ENCODE data around the gene C1orf53. TPM values are rescaled to one million over a fixed set of nuclear protein-coding genes. Genes with fewer than 3 reads are reported as not detected.
"Not testable (repeated sequence)": the region's sequence is repeated elsewhere in the genome, so short reads cannot be mapped to it uniquely, and the experiment has no call there.

The C1orf53 gene
- total RNA-seq, 1 donor from 2014 or later, result 4.9 TPM

GRCh38 chr1:197944485-197944884 lies 42.1 kb downstream of the C1orf53 start:
- ATAC-seq (no peak), DNase-seq (no peak)
- intact Hi-C loops (cut with micrococcal nuclease), result no loop called here

DNA sequence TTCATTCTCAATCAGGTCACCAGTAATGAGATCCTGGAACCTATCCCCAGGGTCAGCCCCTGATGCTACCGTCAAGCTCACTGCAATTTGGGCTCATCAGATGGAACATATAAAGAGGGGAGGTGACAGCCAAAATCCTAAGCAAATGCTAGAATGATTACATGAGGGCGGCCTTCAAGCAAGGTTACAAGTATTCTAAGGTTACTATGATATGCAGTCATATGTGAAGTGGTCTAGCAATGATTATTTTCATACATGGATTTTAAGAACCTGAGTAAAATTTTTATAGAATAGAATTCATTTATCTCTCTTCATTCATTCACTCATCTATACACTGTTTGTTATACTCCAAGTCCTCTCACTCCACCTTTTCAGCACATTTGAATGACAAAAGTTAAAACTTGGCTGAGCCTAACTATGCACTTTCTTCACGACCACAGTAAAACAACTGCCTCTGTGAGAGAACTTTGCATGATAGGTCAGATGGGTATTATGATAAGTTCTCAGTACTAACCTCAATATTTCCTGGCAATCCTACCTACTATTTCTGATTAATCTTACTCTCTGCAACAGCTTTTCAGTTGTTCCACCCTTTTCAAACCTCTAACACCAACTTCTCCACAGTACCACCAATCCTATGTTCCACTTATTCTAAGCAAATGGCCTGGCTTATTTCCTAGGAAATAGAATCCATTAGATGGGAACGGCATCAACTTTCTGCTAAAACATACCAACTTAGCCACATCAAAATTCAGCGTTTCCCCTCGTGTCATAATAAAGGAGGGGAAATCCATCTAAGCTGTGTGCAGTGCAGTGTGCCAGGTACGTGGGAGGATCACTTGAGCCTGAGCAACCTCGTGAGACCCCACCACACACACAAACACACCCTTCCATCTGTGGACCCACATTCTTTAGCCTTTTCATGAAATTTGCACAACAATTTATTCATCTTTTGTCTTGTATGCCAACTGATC lies 46.8 kb downstream of the C1orf53 start:
- intact Hi-C loops (cut with micrococcal nuclease), result no loop called here
- ATAC-seq (no peak), DNase-seq (no peak)

DNA sequence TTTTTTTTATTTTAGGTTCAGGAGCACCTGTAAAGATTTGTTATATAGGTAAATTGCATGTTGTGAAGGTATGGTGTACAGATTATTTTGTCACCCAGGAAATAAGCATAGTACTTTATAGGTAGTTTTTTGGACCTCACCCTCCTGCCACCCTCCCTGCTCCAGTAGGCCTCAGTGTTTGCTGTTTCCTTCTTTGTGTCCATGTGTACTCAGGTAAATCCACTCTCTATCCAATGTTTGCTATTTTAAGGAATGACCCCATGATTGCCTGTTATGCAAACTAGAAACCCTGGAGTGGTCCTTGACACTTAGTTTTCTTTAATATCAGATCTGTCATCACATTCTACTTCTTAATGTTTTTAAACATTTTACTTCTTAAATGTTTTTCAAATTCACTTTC lies 48.7 kb downstream of the C1orf53 start:
- DNase-seq, result no peak
- no peak for ATAC-seq
- intact Hi-C loops (cut with micrococcal nuclease), result no loop called here

GRCh38 chr1:197951617-197952175 lies 49.3 kb downstream of the C1orf53 start:
- ATAC-seq (no peak), DNase-seq (no peak)
- intact Hi-C loops (cut with micrococcal nuclease), result no loop called here

DNA sequence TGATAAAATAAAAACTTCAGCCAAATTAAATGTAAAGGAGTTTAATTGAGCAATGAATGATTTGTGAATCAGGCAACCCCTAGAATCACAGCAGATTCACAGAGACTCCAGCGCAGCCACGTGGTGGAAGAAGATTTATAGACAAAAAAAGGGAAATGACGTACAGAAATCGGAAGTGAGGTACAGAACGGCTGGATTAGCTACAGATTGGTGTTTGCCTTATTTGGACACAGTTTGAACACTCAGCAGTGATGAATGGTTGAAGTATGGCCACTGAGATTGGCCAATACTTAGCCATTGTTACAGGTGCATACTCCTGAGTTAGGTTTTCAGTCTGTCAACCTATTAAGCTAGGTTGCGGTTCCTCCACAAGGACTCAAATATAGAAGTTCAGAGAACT lies 51.0 kb downstream of the C1orf53 start:
- DNase-seq; intact Hi-C loops (cut with micrococcal nuclease); ATAC-seq: not testable (repeated sequence)

- DNase-seq (no peak), ATAC-seq (no peak)
- intact Hi-C loops (cut with micrococcal nuclease), result no loop called here
Measured at GRCh38 chr1:197954718-197955418, 52.4 kb downstream of the C1orf53 start.

DNA sequence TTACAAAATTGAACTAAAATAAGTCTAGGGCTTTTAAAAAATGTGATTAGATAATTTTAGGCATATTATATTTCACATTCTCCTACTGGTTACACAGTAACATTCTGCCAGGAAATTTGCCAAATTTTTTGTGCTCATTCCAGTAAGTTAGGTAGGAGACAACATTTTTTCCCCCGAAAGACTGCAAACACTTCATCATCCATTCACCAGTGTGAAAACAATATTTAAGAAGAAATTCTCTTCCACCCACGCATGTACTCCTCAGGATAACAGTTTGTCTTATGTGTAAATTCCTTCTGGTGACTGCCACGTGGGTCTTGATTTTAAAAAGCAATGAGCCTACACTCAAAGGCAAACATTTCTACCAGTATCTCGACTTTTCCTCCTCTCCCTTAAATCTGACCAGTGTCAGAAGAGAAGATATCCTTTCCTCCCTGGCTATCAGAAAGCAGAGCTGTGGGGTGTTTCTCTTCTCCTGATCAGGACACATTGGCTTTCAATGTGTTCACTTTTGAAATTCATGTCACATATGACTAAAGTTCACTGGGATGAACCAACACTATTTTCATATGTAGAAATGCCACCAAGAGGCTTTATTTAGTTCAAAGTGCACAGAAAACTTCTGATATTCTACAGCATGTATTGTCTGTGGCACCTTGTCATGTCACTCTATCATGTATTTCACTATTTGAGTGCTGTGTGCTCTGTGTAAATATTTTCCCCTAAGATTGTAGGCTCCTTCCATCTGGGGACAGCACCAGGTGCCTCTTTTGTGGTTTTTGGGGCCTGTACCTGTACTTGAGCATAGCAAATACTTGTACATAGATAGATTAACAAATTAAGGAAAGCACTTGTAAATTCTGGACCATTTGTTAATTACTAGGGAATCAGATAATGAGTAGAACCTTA lies 53.3 kb downstream of the C1orf53 start:
- DNase-seq (no peak), ATAC-seq (no peak)
- intact Hi-C loops (cut with micrococcal nuclease), result no loop called here

Other genes starting within 250 kb of the C1orf53 start
- gene DENND1B, start 127.2 kb upstream of the C1orf53 start, total RNA-seq, result 26.1 TPM
- gene LHX9, start 14.7 kb downstream of the C1orf53 start, total RNA-seq, result 0.27 TPM

Measured in left ventricle myocardium superior (tissue), 1 donor.